ENCODE measurements around the gene ATP2B2.

ATP2B2 gene

GRCh38 chr3:10534066-10534465 lies 28.7 kb upstream of the ATP2B2 start:
- Histone ChIP-seq H3K14ac (ENCODE audit: low read length) (no peak overlapping the region), H3K4me3 (ENCODE audit: low read length in 2 of 2) (no peak overlapping the region), H2AK5ac (ENCODE audit: low read depth, low read length) (peak overlapping the region; percentile 57), H3K9me3 (replicated peaks in 1 of 2; ENCODE audit: control insufficient read depth in 2 of 2, insufficient read depth in 1 of 2, low read depth in 1 of 2, low read length in 2 of 2) (no peaks in the 10 kb centered on the region), H3K4me1 (ENCODE audit: control insufficient read depth in 2 of 2, insufficient read depth in 1 of 2, low read depth in 1 of 2, low read length in 2 of 2) (peaks cover 0 to 8% of the 10 kb centered on the region in 2 donors), H3K27ac (replicated peaks; ENCODE audit: low read length) (no peak overlapping the region), H2BK5ac (ENCODE audit: low read length) (no peak overlapping the region), H3K4me2 (ENCODE audit: insufficient read depth, low read length, poor library complexity, severe bottlenecking) (no peak overlapping the region), H2AFZ (ENCODE audit: low read length) (no peak overlapping the region), H3K18ac (ENCODE audit: low read length) (no peak overlapping the region), H3K23ac (ENCODE audit: low read depth, low read length, poor library complexity) (no peak overlapping the region), H4K8ac (ENCODE audit: low read depth, low read length) (no peak overlapping the region), H2BK120ac (ENCODE audit: low read depth, low read length) (no peak overlapping the region), H3K36me3 (replicated peaks in 1 of 2; ENCODE audit: control insufficient read depth in 2 of 2, insufficient read depth in 2 of 2, low read length in 2 of 2) (no peaks in the 10 kb centered on the region), H2BK15ac (ENCODE audit: low read length) (no peak overlapping the region), H3K79me1 (ENCODE audit: low read depth, low read length) (no peaks in the 10 kb centered on the region), H3K9ac (ENCODE audit: low read depth, low read length, poor library complexity) (no peak overlapping the region), H4K91ac (ENCODE audit: low read depth, low read length, poor library complexity) (no peak overlapping the region), H3K27me3 (ENCODE audit: control insufficient read depth in 3 of 3, insufficient read depth in 3 of 3, low read depth in 1 of 3, low read length in 3 of 3) (peaks cover 0 to 4% (median 0%) of the 10 kb centered on the region in 3 experiments), H2BK12ac (ENCODE audit: low read length) (no peak overlapping the region), H3K4ac (ENCODE audit: low read length) (no peak overlapping the region)
- WGBS, 2 donors (ENCODE audit: extremely low coverage in 2 of 2, insufficient read length in 2 of 2, insufficient replicate concordance in 1 of 2) = no CpG with 5 or more reads among the region's 4 CpGs
- DNase-seq (ENCODE audit: low spot score) = no peak

- no peak overlapping the region for H3K14ac ChIP-seq (ENCODE audit: low read length)
- H4K91ac ChIP-seq (ENCODE audit: low read depth, low read length, poor library complexity) = no peak overlapping the region
- H3K27me3 ChIP-seq (ENCODE audit: control insufficient read depth in 3 of 3, insufficient read depth in 3 of 3, low read depth in 1 of 3, low read length in 3 of 3) = peaks cover 0 to 4% (median 0%) of the 10 kb centered on the region in 3 experiments
- no peak overlapping the region for H3K27ac ChIP-seq (replicated peaks; ENCODE audit: low read length)
- no peak overlapping the region for H2BK12ac ChIP-seq (ENCODE audit: low read length)
- H3K4me1 ChIP-seq (ENCODE audit: control insufficient read depth in 2 of 2, insufficient read depth in 1 of 2, low read depth in 1 of 2, low read length in 2 of 2) = peaks cover 0 to 8% of the 10 kb centered on the region in 2 donors
- H3K4me3 ChIP-seq (ENCODE audit: low read length in 2 of 2) = no peak overlapping the region
- no peak overlapping the region for H3K4me2 ChIP-seq (ENCODE audit: insufficient read depth, low read length, poor library complexity, severe bottlenecking)
- H3K9ac ChIP-seq (ENCODE audit: low read depth, low read length, poor library complexity) = no peak overlapping the region
- no peak overlapping the region for H3K18ac ChIP-seq (ENCODE audit: low read length)
- no peak overlapping the region for H2BK5ac ChIP-seq (ENCODE audit: low read length)
- H3K9me3 ChIP-seq (replicated peaks in 1 of 2; ENCODE audit: control insufficient read depth in 2 of 2, insufficient read depth in 1 of 2, low read depth in 1 of 2, low read length in 2 of 2) = no peaks in the 10 kb centered on the region
- H4K8ac ChIP-seq (ENCODE audit: low read depth, low read length) = no peak overlapping the region
- no peak overlapping the region for H3K23ac ChIP-seq (ENCODE audit: low read depth, low read length, poor library complexity)
- H2AK5ac ChIP-seq (ENCODE audit: low read depth, low read length) = peak overlapping the region; percentile 57
- no peak overlapping the region for H2BK120ac ChIP-seq (ENCODE audit: low read depth, low read length)
- DNase-seq (ENCODE audit: low spot score) = no peak
- H2BK15ac ChIP-seq (ENCODE audit: low read length) = no peak overlapping the region
- H3K79me1 ChIP-seq (ENCODE audit: low read depth, low read length) = no peaks in the 10 kb centered on the region
- no peak overlapping the region for H2AFZ ChIP-seq (ENCODE audit: low read length)
- H3K4ac ChIP-seq (ENCODE audit: low read length) = no peak overlapping the region
- no peaks in the 10 kb centered on the region for H3K36me3 ChIP-seq (replicated peaks in 1 of 2; ENCODE audit: control insufficient read depth in 2 of 2, insufficient read depth in 2 of 2, low read length in 2 of 2)
Observed at GRCh38 chr3:10533737-10534023, 28.3 kb upstream of the ATP2B2 start.

GRCh38 chr3:10532939-10533736 lies 27.8 kb upstream of the ATP2B2 start:
- Histone ChIP-seq H2AK5ac (ENCODE audit: low read depth, low read length) (no peak overlapping the region), H4K91ac (ENCODE audit: low read depth, low read length, poor library complexity) (no peak overlapping the region), H3K27ac (replicated peaks; ENCODE audit: low read length) (no peak overlapping the region), H3K79me1 (ENCODE audit: low read depth, low read length) (no peaks in the 10 kb centered on the region), H3K18ac (ENCODE audit: low read length) (peak overlapping the region; percentile 53), H3K14ac (ENCODE audit: low read length) (no peak overlapping the region), H2BK12ac (ENCODE audit: low read length) (no peak overlapping the region), H3K36me3 (replicated peaks in 1 of 2; ENCODE audit: control insufficient read depth in 2 of 2, insufficient read depth in 2 of 2, low read length in 2 of 2) (no peaks in the 10 kb centered on the region), H2BK120ac (ENCODE audit: low read depth, low read length) (no peak overlapping the region), H3K9ac (ENCODE audit: low read depth, low read length, poor library complexity) (no peak overlapping the region), H3K4me2 (ENCODE audit: insufficient read depth, low read length, poor library complexity, severe bottlenecking) (no peak overlapping the region), H3K9me3 (replicated peaks in 1 of 2; ENCODE audit: control insufficient read depth in 2 of 2, insufficient read depth in 1 of 2, low read depth in 1 of 2, low read length in 2 of 2) (no peaks in the 10 kb centered on the region), H3K27me3 (ENCODE audit: control insufficient read depth in 3 of 3, insufficient read depth in 3 of 3, low read depth in 1 of 3, low read length in 3 of 3) (peaks cover 0 to 4% (median 0%) of the 10 kb centered on the region in 3 experiments), H2BK5ac (ENCODE audit: low read length) (no peak overlapping the region), H3K4me3 (ENCODE audit: low read length in 2 of 2) (no peak overlapping the region), H3K23ac (ENCODE audit: low read depth, low read length, poor library complexity) (no peak overlapping the region), H2AFZ (ENCODE audit: low read length) (no peak overlapping the region), H2BK15ac (ENCODE audit: low read length) (no peak overlapping the region), H3K4me1 (ENCODE audit: control insufficient read depth in 2 of 2, insufficient read depth in 1 of 2, low read depth in 1 of 2, low read length in 2 of 2) (peaks cover 0 to 8% of the 10 kb centered on the region in 2 donors), H3K4ac (ENCODE audit: low read length) (no peak overlapping the region), H4K8ac (ENCODE audit: low read depth, low read length) (no peak overlapping the region)
- WGBS, 2 donors (ENCODE audit: extremely low coverage in 2 of 2, insufficient read length in 2 of 2, insufficient replicate concordance in 1 of 2) = no CpG with 5 or more reads among the region's 7 CpGs
- DNase-seq (ENCODE audit: low spot score) = no peak

- Histone ChIP-seq H3K9me3 (replicated peaks in 1 of 2; ENCODE audit: control insufficient read depth in 2 of 2, insufficient read depth in 1 of 2, low read depth in 1 of 2, low read length in 2 of 2) (no peaks in the 10 kb centered on the region), H2BK15ac (ENCODE audit: low read length) (no peak overlapping the region), H3K79me1 (ENCODE audit: low read depth, low read length) (no peaks in the 10 kb centered on the region), H3K36me3 (replicated peaks in 1 of 2; ENCODE audit: control insufficient read depth in 2 of 2, insufficient read depth in 2 of 2, low read length in 2 of 2) (no peaks in the 10 kb centered on the region), H3K23ac (ENCODE audit: low read depth, low read length, poor library complexity) (no peak overlapping the region), H2AFZ (ENCODE audit: low read length) (no peak overlapping the region), H2BK5ac (ENCODE audit: low read length) (no peak overlapping the region), H3K27me3 (ENCODE audit: control insufficient read depth in 3 of 3, insufficient read depth in 3 of 3, low read depth in 1 of 3, low read length in 3 of 3) (peaks cover 0 to 4% (median 0%) of the 10 kb centered on the region in 3 experiments), H3K27ac (replicated peaks; ENCODE audit: low read length) (no peak overlapping the region), H2BK12ac (ENCODE audit: low read length) (no peak overlapping the region), H3K4me3 (ENCODE audit: low read length in 2 of 2) (no peak overlapping the region), H4K91ac (ENCODE audit: low read depth, low read length, poor library complexity) (no peak overlapping the region), H2AK5ac (ENCODE audit: low read depth, low read length) (no peak overlapping the region), H4K8ac (ENCODE audit: low read depth, low read length) (no peak overlapping the region), H3K4me2 (ENCODE audit: insufficient read depth, low read length, poor library complexity, severe bottlenecking) (no peak overlapping the region), H3K14ac (ENCODE audit: low read length) (no peak overlapping the region), H3K4me1 (ENCODE audit: control insufficient read depth in 2 of 2, insufficient read depth in 1 of 2, low read depth in 1 of 2, low read length in 2 of 2) (peaks cover 0 to 8% of the 10 kb centered on the region in 2 donors), H3K18ac (ENCODE audit: low read length) (peak overlapping the region; percentile 13), H2BK120ac (ENCODE audit: low read depth, low read length) (no peak overlapping the region), H3K9ac (ENCODE audit: low read depth, low read length, poor library complexity) (no peak overlapping the region), H3K4ac (ENCODE audit: low read length) (no peak overlapping the region)
- no peak for DNase-seq (ENCODE audit: low spot score)
- WGBS, 2 donors (ENCODE audit: extremely low coverage in 2 of 2, insufficient read length in 2 of 2, insufficient replicate concordance in 1 of 2) = no CpG with 5 or more reads among the region's 6 CpGs
Observed at GRCh38 chr3:10531031-10531430, 25.6 kb upstream of the ATP2B2 start.
